GM19438 (cell line): ENCODE results near the gene CISH.

Experiments used
- ATAC-seq: cut with Tn5 transposase; IDR thresholded peaks from one replicate; pipeline ENCODE4 v1.9.1; 2021; ENCODE audit warnings: low read depth; ENCODE audit not compliant: unreplicated experiment

CISH gene

DNA sequence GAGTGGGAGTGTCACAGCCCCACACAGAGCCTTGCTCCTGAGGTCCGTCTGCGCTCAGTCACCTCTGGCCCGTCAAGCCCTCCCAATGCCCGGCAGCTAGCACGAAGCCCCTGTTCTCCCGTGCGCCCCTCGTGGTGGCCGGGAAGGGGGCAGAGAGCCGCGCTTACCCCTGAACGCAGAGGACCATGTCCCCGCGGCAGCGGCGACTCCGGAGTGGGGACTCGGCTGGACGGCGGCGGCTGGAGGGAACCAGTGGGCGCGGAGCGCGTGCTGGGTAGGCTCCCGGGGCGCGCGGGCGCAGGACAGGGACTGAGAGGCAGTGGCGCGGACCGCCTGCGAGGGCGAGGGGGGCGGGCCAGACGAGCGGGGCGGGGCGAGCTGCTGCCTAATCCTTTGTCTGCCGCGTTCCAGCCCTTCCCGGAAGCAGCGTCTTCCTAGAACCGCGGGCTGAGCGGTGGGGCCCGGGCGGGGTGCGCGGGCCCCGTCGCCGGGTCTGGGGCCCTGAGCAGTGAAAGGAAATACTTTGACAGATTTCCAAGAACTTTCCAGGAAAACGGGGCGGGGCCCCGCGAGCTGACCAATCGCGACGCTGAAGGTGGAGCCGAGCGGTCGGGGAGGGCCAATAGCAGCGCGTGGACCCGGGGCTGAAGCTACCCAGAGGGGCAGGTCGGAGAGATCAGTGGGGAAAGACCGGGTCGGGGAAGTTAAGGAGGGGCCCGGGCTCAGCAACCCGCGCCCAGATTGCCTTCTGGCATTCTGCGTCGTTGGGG lies at the start of gene CISH:
TSS of gene CISH (minus strand) at position 311 of the 770 bp plus-strand sequence. CDS start at position 187, 124 bp downstream.
- peak; percentile 67 for ATAC-seq

GRCh38 chr3:50660386-50660785 lies 48.8 kb upstream of the CISH start:
- no peak for ATAC-seq

DNA sequence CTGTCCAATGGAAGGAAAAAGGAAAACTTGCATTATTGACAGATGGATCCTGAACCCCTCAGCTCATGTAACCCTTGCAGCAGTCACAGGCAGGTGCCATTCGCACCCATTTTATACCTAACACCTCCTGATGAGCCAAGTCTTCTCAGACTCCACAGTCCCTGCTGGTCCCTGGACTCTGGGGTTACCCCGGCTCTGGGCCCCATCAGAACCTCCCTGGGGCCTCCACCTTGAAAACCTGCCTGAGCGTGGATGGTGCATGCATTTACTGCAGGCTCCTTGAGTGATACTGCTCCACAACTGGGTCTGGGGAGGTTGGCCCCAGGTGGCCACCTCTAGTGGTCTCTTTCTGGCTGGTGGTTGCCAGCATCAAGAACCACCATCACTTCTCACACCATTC lies 47.3 kb upstream of the CISH start:
- ATAC-seq = no peak

- no peak for ATAC-seq
Measured at GRCh38 chr3:50658416-50658815, 46.8 kb upstream of the CISH start.

DNA sequence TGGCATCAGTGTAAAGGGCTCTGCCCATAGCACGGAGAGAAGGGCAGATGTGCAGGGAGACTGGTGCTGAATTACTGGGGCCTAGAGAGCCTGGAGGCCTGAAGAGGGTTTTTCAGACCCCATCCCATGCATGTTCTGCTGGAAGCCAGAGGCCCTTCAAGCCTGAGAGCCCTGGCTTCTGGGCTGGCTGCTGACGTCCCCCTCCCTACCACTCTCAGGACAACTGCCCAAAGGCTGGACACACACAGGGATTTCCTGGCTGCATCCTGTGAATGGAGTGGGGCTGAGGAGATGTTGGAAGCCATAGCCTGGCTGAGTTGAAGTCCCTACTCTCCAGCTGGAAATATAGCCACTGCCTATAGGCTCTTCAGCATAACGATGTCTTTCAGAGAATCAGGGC lies 46.2 kb upstream of the CISH start:
- ATAC-seq = no peak

DNA sequence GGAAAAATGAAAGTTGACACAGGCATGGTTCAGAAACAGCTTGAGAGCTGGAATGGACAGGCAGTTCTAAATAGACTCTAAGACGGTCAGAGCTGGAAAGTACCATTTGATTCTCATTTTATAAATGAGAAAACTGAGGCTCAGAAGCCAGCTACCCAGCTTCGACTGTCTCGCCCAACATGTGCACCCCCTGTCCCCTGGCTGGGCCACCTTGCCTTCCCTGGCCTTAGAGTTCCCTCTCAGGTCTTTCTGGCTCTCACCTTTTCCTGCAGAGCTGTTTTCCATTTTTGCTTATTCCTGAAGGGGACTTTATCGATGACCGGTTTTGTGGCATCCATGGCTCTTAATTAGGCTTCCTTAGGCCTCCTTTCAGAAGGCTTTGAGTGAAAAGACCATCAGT lies 45.8 kb upstream of the CISH start:
- no peak for ATAC-seq

- ATAC-seq = no peak
Measured at GRCh38 chr3:50656417-50657195, 45.0 kb upstream of the CISH start.

GRCh38 chr3:50655009-50655830 lies 43.6 kb upstream of the CISH start:
- ATAC-seq = no peak

GRCh38 chr3:50653937-50654595 lies 42.5 kb upstream of the CISH start:
- ATAC-seq = no peak

- no peak for ATAC-seq
Measured at GRCh38 chr3:50652709-50653108, 41.1 kb upstream of the CISH start.

- ATAC-seq = no peak
Measured at GRCh38 chr3:50651920-50652529, 40.5 kb upstream of the CISH start.

DNA sequence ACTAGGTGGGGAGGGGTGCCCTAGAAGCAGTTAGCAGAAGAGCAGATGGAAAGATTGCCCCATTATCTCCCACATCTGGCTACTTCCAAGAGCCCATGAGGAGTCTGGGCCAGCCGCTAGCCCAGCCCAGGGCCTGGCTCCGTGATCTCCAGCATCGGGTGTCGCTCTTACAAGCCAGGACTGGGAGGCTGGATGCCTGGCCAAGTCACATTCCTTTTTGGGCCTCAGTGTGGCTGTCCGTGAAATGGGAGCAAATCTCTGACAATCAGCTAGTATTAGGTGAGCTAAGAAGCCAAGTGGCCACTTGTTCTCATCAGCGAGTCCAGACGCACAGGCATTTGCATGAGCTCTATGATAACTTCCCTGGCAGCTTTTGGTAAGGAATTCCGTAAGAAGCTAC lies 39.9 kb upstream of the CISH start:
- no peak for ATAC-seq

GRCh38 chr3:50650018-50650417 lies 38.4 kb upstream of the CISH start:
- ATAC-seq = no peak

- no peak for ATAC-seq
Measured at GRCh38 chr3:50649451-50649931, 37.9 kb upstream of the CISH start.

GRCh38 chr3:50648944-50649343 lies 37.4 kb upstream of the CISH start:
- ATAC-seq = no peak

GRCh38 chr3:50648313-50648712 lies 36.7 kb upstream of the CISH start:
- no peak for ATAC-seq

- no peak for ATAC-seq
Measured at GRCh38 chr3:50645378-50645777, 33.8 kb upstream of the CISH start.

- no peak for ATAC-seq
Measured at GRCh38 chr3:50644561-50644960, 33.0 kb upstream of the CISH start.

- ATAC-seq = no peak
Measured at GRCh38 chr3:50642382-50642781, 30.8 kb upstream of the CISH start.

DNA sequence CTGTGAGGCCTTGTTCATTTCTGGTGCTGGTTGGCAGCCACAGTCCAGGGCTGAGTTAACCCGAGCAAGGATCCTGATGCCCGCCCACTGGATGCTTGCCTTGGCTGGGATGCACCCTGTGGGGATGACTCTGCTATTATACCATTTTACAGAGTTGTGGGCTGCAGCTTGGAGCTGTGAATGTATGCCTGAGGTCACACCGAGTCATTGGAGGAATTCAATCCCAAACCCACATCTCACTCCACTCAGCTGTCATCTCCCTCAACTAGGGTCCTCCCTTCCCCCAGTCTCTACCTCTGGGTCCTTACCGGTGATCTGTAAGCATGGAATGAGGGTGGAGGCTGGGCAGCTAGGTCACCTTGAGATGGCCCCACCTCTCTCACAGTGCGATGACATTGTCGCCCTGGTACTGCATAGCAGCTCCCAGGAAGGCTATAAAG lies 27.5 kb upstream of the CISH start:
- no peak for ATAC-seq
